ENCODE measurements around the gene PKIB.
"Not testable (repeated sequence)": the region's sequence is repeated elsewhere in the genome, so short reads cannot be mapped to it uniquely, and the experiment has no call there.

The PKIB gene

GRCh38 chr6:122719176-122719575, 109.0 kb downstream of the PKIB start:
- no peak overlapping the region for H3K27ac Mint-ChIP-seq

GRCh38 chr6:122722746-122723145, 112.5 kb downstream of the PKIB start:
- Mint-ChIP-seq H3K27ac (no peak overlapping the region), H3K4me3 (no peak overlapping the region), H3K27me3 (peaks cover 11% of the 10 kb centered on the region)

More at GRCh38 chr6:122719176-122719575, 109.0 kb downstream of the PKIB start:
- Mint-ChIP-seq H3K27me3 (no peaks in the 10 kb centered on the region), H3K36me3 (ENCODE audit: low read depth) (no peaks in the 10 kb centered on the region), H3K4me3 (no peak overlapping the region), H3K4me1 (ENCODE audit: low read depth) (no peaks in the 10 kb centered on the region), H3K9me3 (no peaks in the 10 kb centered on the region)

GRCh38 chr6:122726649-122727048, 116.4 kb downstream of the PKIB start:
- Mint-ChIP-seq H3K36me3 (ENCODE audit: low read depth) (no peaks in the 10 kb centered on the region), H3K4me1 (ENCODE audit: low read depth) (no peaks in the 10 kb centered on the region), H3K27ac (no peak overlapping the region), H3K27me3 (peaks cover 11% of the 10 kb centered on the region), H3K9me3 (no peaks in the 10 kb centered on the region), H3K4me3 (no peak overlapping the region)

More at GRCh38 chr6:122722746-122723145, 112.5 kb downstream of the PKIB start:
- H3K36me3 Mint-ChIP-seq (ENCODE audit: low read depth): no peaks in the 10 kb centered on the region
- H3K9me3 Mint-ChIP-seq: no peaks in the 10 kb centered on the region
- no peaks in the 10 kb centered on the region for H3K4me1 Mint-ChIP-seq (ENCODE audit: low read depth)

- Mint-ChIP-seq H3K4me3 (no peak overlapping the region), H3K27me3 (peaks cover 11% of the 10 kb centered on the region), H3K9me3 (no peaks in the 10 kb centered on the region), H3K36me3 (ENCODE audit: low read depth) (no peaks in the 10 kb centered on the region), H3K27ac (no peak overlapping the region), H3K4me1 (ENCODE audit: low read depth) (no peaks in the 10 kb centered on the region)
Measured at GRCh38 chr6:122727244-122727643, 117.0 kb downstream of the PKIB start.

GRCh38 chr6:122730334-122730733, 120.1 kb downstream of the PKIB start:
- Mint-ChIP-seq H3K27ac (no peak overlapping the region), H3K36me3 (ENCODE audit: low read depth) (no peaks in the 10 kb centered on the region), H3K4me3 (no peak overlapping the region), H3K9me3 (no peaks in the 10 kb centered on the region), H3K27me3 (peaks cover 14% of the 10 kb centered on the region), H3K4me1 (ENCODE audit: low read depth) (no peaks in the 10 kb centered on the region)

- Mint-ChIP-seq H3K36me3 (ENCODE audit: low read depth) (no peaks in the 10 kb centered on the region), H3K4me1 (ENCODE audit: low read depth) (no peaks in the 10 kb centered on the region), H3K27me3 (peaks cover 13% of the 10 kb centered on the region), H3K4me3 (no peak overlapping the region), H3K27ac (no peak overlapping the region), H3K9me3 (no peaks in the 10 kb centered on the region)
Measured at GRCh38 chr6:122730775-122731386, 120.7 kb downstream of the PKIB start.

- no peaks in the 10 kb centered on the region for H3K9me3 Mint-ChIP-seq
- no peak overlapping the region for H3K27ac Mint-ChIP-seq
- no peaks in the 10 kb centered on the region for H3K4me1 Mint-ChIP-seq (ENCODE audit: low read depth)
- no peak overlapping the region for H3K4me3 Mint-ChIP-seq
- peaks cover 6% of the 10 kb centered on the region for H3K27me3 Mint-ChIP-seq
- no peaks in the 10 kb centered on the region for H3K36me3 Mint-ChIP-seq (ENCODE audit: low read depth)
Measured at GRCh38 chr6:122733259-122733658, 123.1 kb downstream of the PKIB start.

GRCh38 chr6:122734529-122735395, 124.6 kb downstream of the PKIB start:
- no peak overlapping the region for H3K27ac Mint-ChIP-seq
- no peak overlapping the region for H3K4me3 Mint-ChIP-seq
- peaks cover 6% of the 10 kb centered on the region for H3K27me3 Mint-ChIP-seq
- H3K9me3 Mint-ChIP-seq: no peaks in the 10 kb centered on the region
- H3K36me3 Mint-ChIP-seq (ENCODE audit: low read depth): no peaks in the 10 kb centered on the region
- H3K4me1 Mint-ChIP-seq (ENCODE audit: low read depth): no peaks in the 10 kb centered on the region

- no peak overlapping the region for H3K4me3 Mint-ChIP-seq
- H3K4me1 Mint-ChIP-seq (ENCODE audit: low read depth): no peaks in the 10 kb centered on the region
- no peaks in the 10 kb centered on the region for H3K9me3 Mint-ChIP-seq
- no peaks in the 10 kb centered on the region for H3K36me3 Mint-ChIP-seq (ENCODE audit: low read depth)
- no peak overlapping the region for H3K27ac Mint-ChIP-seq
- H3K27me3 Mint-ChIP-seq: peaks cover 6% of the 10 kb centered on the region
Measured at GRCh38 chr6:122735582-122735981, 125.4 kb downstream of the PKIB start.

- no peak overlapping the region for H3K4me3 Mint-ChIP-seq
- no peaks in the 10 kb centered on the region for H3K9me3 Mint-ChIP-seq
- H3K27me3 Mint-ChIP-seq: peaks cover 6% of the 10 kb centered on the region
- H3K36me3 Mint-ChIP-seq (ENCODE audit: low read depth): no peaks in the 10 kb centered on the region
- H3K4me1 Mint-ChIP-seq (ENCODE audit: low read depth): no peaks in the 10 kb centered on the region
- no peak overlapping the region for H3K27ac Mint-ChIP-seq
Measured at GRCh38 chr6:122736163-122736562, 126.0 kb downstream of the PKIB start.

- H3K9me3 Mint-ChIP-seq: no peaks in the 10 kb centered on the region
- H3K27me3 Mint-ChIP-seq: peaks cover 6% of the 10 kb centered on the region
- no peak overlapping the region for H3K27ac Mint-ChIP-seq
- no peaks in the 10 kb centered on the region for H3K36me3 Mint-ChIP-seq (ENCODE audit: low read depth)
- no peaks in the 10 kb centered on the region for H3K4me1 Mint-ChIP-seq (ENCODE audit: low read depth)
- H3K4me3 Mint-ChIP-seq: no peak overlapping the region
Measured at GRCh38 chr6:122736616-122737015, 126.4 kb downstream of the PKIB start.

- Mint-ChIP-seq H3K27ac (no peak overlapping the region), H3K9me3 (no peaks in the 10 kb centered on the region), H3K4me3 (no peak overlapping the region), H3K36me3 (ENCODE audit: low read depth) (no peaks in the 10 kb centered on the region), H3K4me1 (ENCODE audit: low read depth) (no peaks in the 10 kb centered on the region), H3K27me3 (peaks cover 5% of the 10 kb centered on the region)
Measured at GRCh38 chr6:122740091-122740490, 129.9 kb downstream of the PKIB start.

GRCh38 chr6:122740936-122741335, 130.7 kb downstream of the PKIB start:
- Mint-ChIP-seq H3K4me3 (no peak overlapping the region), H3K4me1 (ENCODE audit: low read depth) (no peaks in the 10 kb centered on the region), H3K27me3 (peaks cover 5% of the 10 kb centered on the region), H3K36me3 (ENCODE audit: low read depth) (no peaks in the 10 kb centered on the region), H3K27ac (no peak overlapping the region), H3K9me3 (no peaks in the 10 kb centered on the region)

GRCh38 chr6:122744247-122744646, 134.0 kb downstream of the PKIB start:
- not testable (repeated sequence) for H3K4me1 Mint-ChIP-seq (ENCODE audit: low read depth); H3K36me3 Mint-ChIP-seq (ENCODE audit: low read depth); H3K9me3 Mint-ChIP-seq; H3K27ac Mint-ChIP-seq; H3K4me3 Mint-ChIP-seq; H3K27me3 Mint-ChIP-seq

GRCh38 chr6:122744856-122745255, 134.7 kb downstream of the PKIB start:
- not testable (repeated sequence) for H3K36me3 Mint-ChIP-seq (ENCODE audit: low read depth); H3K27me3 Mint-ChIP-seq; H3K4me3 Mint-ChIP-seq; H3K27ac Mint-ChIP-seq; H3K9me3 Mint-ChIP-seq; H3K4me1 Mint-ChIP-seq (ENCODE audit: low read depth)

Data from stimulated activated naive CD8-positive, alpha-beta T cell treated with anti-CD3 and anti-CD28 coated beads, Interleukin-15, Interleukin-2, amounts not matched to agents 100 ng/mL and 50 ng/mL, for 24 hours (primary cell).